ENCODE measurements around the gene HS6ST1.

The HS6ST1 gene

GRCh38 chr2:128237911-128238697 lies 80.6 kb downstream of the HS6ST1 start:
- no peak for TF ChIP-seq CTCF (IDR thresholded peaks at IDR 0.05)
- no peak overlapping the region for H2AFZ ChIP-seq
- H3K27me3 ChIP-seq (ENCODE audit: control insufficient read depth, insufficient read depth, low read length), result no peaks in the 10 kb centered on the region
- no peak overlapping the region for H3K9ac ChIP-seq
- H3K27ac ChIP-seq, result no peak overlapping the region
- H3K4me3 ChIP-seq (ENCODE audit: low read depth, low read length), result no peak overlapping the region
- H3K36me3 ChIP-seq (ENCODE audit: control insufficient read depth, insufficient read depth, low read length), result no peaks in the 10 kb centered on the region
- H3K9me3 ChIP-seq (ENCODE audit: control insufficient read depth, low read length), result no peaks in the 10 kb centered on the region
- no peaks in the 10 kb centered on the region for H3K4me1 ChIP-seq
- no peak overlapping the region for H3K4me2 ChIP-seq (ENCODE audit: low read length)
- H3K79me2 ChIP-seq, result no peaks in the 10 kb centered on the region

GRCh38 chr2:128237081-128237534 lies 81.6 kb downstream of the HS6ST1 start:
- H3K9ac ChIP-seq, result no peak overlapping the region
- H3K27ac ChIP-seq, result no peak overlapping the region
- H3K4me2 ChIP-seq (ENCODE audit: low read length), result no peak overlapping the region
- TF ChIP-seq CTCF (IDR thresholded peaks at IDR 0.05), result no peak
- no peaks in the 10 kb centered on the region for H3K27me3 ChIP-seq (ENCODE audit: control insufficient read depth, insufficient read depth, low read length)
- H2AFZ ChIP-seq, result no peak overlapping the region
- H3K4me1 ChIP-seq, result no peaks in the 10 kb centered on the region
- no peaks in the 10 kb centered on the region for H3K79me2 ChIP-seq
- H3K9me3 ChIP-seq (ENCODE audit: control insufficient read depth, low read length), result no peaks in the 10 kb centered on the region
- H3K36me3 ChIP-seq (ENCODE audit: control insufficient read depth, insufficient read depth, low read length), result no peaks in the 10 kb centered on the region
- H3K4me3 ChIP-seq (ENCODE audit: low read depth, low read length), result no peak overlapping the region

- H3K4me2 ChIP-seq (ENCODE audit: low read length), result no peak overlapping the region
- no peak for TF ChIP-seq CTCF (IDR thresholded peaks at IDR 0.05)
- H3K79me2 ChIP-seq, result no peaks in the 10 kb centered on the region
- no peaks in the 10 kb centered on the region for H3K4me1 ChIP-seq
- H3K9me3 ChIP-seq (ENCODE audit: control insufficient read depth, low read length), result no peaks in the 10 kb centered on the region
- H3K27me3 ChIP-seq (ENCODE audit: control insufficient read depth, insufficient read depth, low read length), result no peaks in the 10 kb centered on the region
- H3K36me3 ChIP-seq (ENCODE audit: control insufficient read depth, insufficient read depth, low read length), result no peaks in the 10 kb centered on the region
- H3K9ac ChIP-seq, result no peak overlapping the region
- no peak overlapping the region for H2AFZ ChIP-seq
- no peak overlapping the region for H3K27ac ChIP-seq
- no peak overlapping the region for H3K4me3 ChIP-seq (ENCODE audit: low read depth, low read length)
Measured at GRCh38 chr2:128236491-128237035, 82.1 kb downstream of the HS6ST1 start.

- Histone ChIP-seq H3K9me3 (ENCODE audit: control insufficient read depth, low read length) (no peaks in the 10 kb centered on the region), H3K4me3 (ENCODE audit: low read depth, low read length) (no peak overlapping the region), H3K79me2 (no peaks in the 10 kb centered on the region), H2AFZ (no peak overlapping the region), H3K36me3 (ENCODE audit: control insufficient read depth, insufficient read depth, low read length) (no peaks in the 10 kb centered on the region), H3K9ac (no peak overlapping the region), H3K27ac (no peak overlapping the region), H3K4me1 (no peaks in the 10 kb centered on the region), H3K4me2 (ENCODE audit: low read length) (no peak overlapping the region), H3K27me3 (ENCODE audit: control insufficient read depth, insufficient read depth, low read length) (no peaks in the 10 kb centered on the region)
- TF ChIP-seq CTCF (IDR thresholded peaks at IDR 0.05), result no peak
Measured at GRCh38 chr2:128235581-128235980, 83.1 kb downstream of the HS6ST1 start.
